GM19372 (cell line): ENCODE data around the gene LSS.

Experiments used
- ATAC-seq: cut with Tn5 transposase; IDR thresholded peaks from one replicate; pipeline ENCODE4 v1.9.1; 2021; ENCODE audit warnings: mild to moderate bottlenecking, low read depth, moderate library complexity; ENCODE audit not compliant: unreplicated experiment

The LSS gene

DNA sequence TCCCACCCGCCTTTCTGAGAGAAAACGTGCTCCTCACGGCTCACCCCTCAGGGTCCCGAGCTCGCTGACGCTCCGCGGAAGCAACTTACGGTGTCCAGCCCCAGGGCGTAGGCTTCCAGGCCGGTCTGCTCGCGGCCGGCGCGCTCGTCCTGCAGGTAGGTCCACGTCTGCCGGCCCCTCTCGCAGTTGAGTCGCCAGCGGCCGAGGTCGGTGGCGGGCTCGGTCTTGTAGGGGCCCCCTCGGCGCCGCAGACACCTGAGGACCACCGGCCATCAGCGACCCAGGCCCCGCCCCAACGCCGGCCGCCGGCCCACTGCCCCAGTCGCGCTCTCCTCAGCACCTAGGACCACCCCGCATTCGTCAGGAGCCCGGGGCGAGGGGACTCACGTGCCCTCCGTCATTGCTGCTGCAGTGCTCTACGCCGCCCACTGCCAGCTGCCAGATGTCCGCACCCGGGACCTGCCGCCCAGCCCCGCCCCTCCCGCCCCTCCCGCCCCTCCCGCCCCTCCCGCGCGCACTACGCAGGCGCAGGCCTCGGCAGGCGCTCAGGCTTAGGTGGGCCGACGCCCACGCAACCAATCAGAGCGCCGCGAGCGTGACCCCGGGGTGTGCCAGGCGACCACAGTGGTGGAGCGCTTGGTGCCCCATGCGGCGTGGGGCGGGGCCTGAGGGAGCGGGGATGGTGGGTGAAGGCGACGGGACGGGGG lies at the start of gene LSS:
Gene LSS (minus strand): TSS at position 430 of the 707 bp plus-strand sequence. CDS start 29 bp downstream, at position 401.
- peak; percentile 88 for ATAC-seq

GRCh38 chr21:46274797-46275390 lies 46.3 kb upstream of the LSS start:
- ATAC-seq, result no peak

- ATAC-seq, result no peak
Observed at GRCh38 chr21:46273341-46273740, 44.8 kb upstream of the LSS start.

- no peak for ATAC-seq
Observed at GRCh38 chr21:46269466-46269865, 40.9 kb upstream of the LSS start.

GRCh38 chr21:46268371-46268770 lies 39.8 kb upstream of the LSS start:
- no peak for ATAC-seq

GRCh38 chr21:46266946-46267345 lies 38.4 kb upstream of the LSS start:
- no peak for ATAC-seq

DNA sequence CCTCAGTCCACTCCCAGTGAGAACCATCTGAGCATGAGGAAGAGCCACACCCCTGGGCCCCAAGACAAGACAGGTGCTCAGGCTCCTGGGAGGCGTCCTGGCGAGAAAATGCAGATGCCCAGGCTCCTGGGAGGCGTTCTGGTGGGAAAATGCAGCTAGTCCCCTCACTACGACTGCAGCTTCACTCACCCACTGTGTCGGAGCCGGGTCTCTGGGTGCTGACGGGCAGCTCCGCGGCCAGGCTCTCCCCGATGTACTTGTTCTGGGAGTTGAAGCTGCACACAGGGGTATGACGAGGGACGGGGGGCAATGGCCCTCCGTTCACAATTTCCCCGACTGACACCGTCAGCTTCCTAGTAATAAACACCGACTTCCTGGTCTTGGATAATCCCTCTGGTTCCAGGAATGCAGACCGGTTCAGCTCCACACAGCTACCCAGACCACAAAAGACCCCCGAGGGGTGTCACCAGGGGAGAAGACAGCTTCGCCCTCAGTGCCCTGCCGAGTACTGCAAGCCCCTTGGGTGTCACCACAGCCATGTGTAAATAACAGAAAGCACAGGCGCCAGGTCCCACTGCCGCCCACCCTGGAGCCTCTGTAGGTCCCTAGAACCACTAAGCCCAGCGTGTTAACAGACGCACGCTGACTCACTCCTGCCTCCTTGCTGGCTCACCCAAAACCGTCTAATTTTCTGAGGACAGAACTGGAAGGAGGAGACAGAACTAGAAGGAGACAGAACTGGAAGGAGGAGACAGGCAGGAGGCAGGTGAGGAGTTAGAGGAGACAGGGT lies 37.4 kb upstream of the LSS start:
- no peak for ATAC-seq

DNA sequence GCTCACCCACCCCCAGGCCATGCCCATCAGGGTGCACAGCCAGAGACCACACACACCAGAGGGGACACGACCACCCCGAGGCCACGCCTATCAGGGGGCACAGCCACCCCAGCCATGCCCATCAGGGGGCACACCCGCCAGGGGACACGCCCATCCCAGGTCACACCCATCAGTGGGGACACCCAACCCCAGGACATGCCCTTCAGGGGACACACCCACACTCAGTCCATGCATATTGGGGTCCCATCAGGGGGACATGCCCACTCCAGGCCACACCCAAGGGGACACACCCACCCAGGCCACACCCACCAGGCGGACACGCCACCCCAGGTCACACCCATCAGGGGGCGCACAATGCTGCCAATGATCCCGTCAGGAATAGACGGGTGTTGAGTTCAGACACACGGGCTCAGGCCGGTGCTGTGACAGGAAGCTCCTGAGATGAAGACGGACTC lies 36.1 kb upstream of the LSS start:
- no peak for ATAC-seq

- no peak for ATAC-seq
Observed at GRCh38 chr21:46264046-46264689, 35.6 kb upstream of the LSS start.

DNA sequence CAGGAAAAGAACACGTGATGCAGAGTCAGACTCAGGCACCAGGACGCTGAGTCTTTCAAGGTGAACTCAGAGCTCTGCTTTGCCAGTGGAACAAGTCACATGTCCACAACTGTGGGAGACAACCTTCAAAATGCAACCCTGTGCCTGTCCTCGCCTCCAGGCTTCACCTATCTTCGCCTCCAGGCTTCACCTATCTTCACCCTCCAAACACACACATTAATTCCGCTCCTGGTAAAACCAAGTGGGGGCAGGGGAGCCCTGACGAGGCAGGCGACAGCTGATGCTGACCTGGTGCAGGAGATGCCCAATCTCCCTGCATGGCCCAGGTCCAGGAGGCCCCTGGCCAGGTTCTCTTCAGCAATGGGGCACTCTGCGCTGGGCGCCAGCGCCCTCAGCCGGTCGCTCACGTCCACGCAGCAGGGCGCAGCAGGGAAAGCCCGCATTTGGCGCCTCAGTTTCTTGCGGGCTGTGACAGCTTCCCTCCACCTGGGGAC lies 28.0 kb upstream of the LSS start:
- ATAC-seq, result no peak

GRCh38 chr21:46255758-46256337 lies 27.3 kb upstream of the LSS start:
- ATAC-seq, result no peak

GRCh38 chr21:46255166-46255565 lies 26.6 kb upstream of the LSS start:
- no peak for ATAC-seq

GRCh38 chr21:46254208-46254975 lies 25.8 kb upstream of the LSS start:
- ATAC-seq, result no peak

GRCh38 chr21:46253610-46254124 lies 25.1 kb upstream of the LSS start:
- no peak for ATAC-seq

GRCh38 chr21:46252840-46253239 lies 24.3 kb upstream of the LSS start:
- ATAC-seq, result no peak

GRCh38 chr21:46250146-46250725 lies 21.7 kb upstream of the LSS start:
- no peak for ATAC-seq

- no peak for ATAC-seq
Observed at GRCh38 chr21:46248827-46249226, 20.3 kb upstream of the LSS start.

- ATAC-seq, result no peak
Observed at GRCh38 chr21:46248422-46248782, 19.8 kb upstream of the LSS start.
